Activated CD8-positive, alpha-beta memory T cell treated with anti-CD3 and anti-CD28 coated beads for 36 hours (primary cell): ENCODE measurements around the gene TMCC1. TPM values are rescaled to one million over a fixed set of nuclear protein-coding genes. Genes with fewer than 3 reads are reported as not detected.
"Not testable (repeated sequence)": the region's sequence is repeated elsewhere in the genome, so short reads cannot be mapped to it uniquely, and the experiment has no call there.

Experiments used
- CTCF ChIA-PET: fragments of 350-600 bp; sonication (Branson Sonifier 250); formaldehyde crosslinking; loops from one replicate; lab custom pipeline; 2021; ENCODE audit warnings: antibody characterized with exemption; lab: Charles Lee
- POLR2A ChIA-PET: fragments of 350-600 bp; sonication (Branson Sonifier 250); formaldehyde crosslinking; loops from one replicate; lab custom pipeline; 2021; ENCODE audit warnings: antibody characterized with exemption; lab: Charles Lee
- total RNA-seq, 2 experiments: library from RNA; stranded (reverse); gene quantifications; one replicate each; pipeline ENCODE4 v1.2.3, GENCODE V29; 2021

Gene TMCC1
- total RNA-seq, 2 experiments from 2014 or later = 14.7 to 16.3 TPM

GRCh38 chr3:129795186-129796010 is 98.1 kb downstream of the TMCC1 start:
- ChIA-PET CTCF (no interaction called here), POLR2A (no interaction called here)

GRCh38 chr3:129794311-129795185 is 99.0 kb downstream of the TMCC1 start:
- ChIA-PET POLR2A (no interaction called here), CTCF (no interaction called here)

DNA sequence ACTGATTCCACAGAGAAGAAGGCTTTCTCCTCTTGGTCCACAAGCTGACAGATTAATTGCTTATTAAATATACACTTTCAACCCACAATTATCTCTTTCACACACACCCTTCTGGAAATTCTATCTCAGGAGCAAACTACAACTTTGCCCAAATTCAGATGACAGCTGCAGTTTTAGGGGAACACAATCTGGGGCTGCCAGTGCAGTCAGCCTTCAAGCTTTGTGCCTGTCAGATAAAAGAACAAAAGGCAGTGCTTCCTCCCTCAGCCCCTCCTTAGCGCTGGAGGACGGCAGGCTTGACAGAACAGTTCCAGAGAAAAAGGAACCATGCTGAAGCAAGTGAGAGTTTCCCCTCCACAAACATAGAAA is 99.6 kb downstream of the TMCC1 start:
- ChIA-PET CTCF (no interaction called here), POLR2A (no interaction called here)

GRCh38 chr3:129793319-129793718 is 100.2 kb downstream of the TMCC1 start:
- ChIA-PET POLR2A (no interaction called here), CTCF (no interaction called here)

GRCh38 chr3:129783470-129783869 is 110.0 kb downstream of the TMCC1 start:
- ChIA-PET POLR2A (no interaction called here), CTCF (no interaction called here)

- ChIA-PET POLR2A (no interaction called here), CTCF (no interaction called here)
Measured at GRCh38 chr3:129778871-129779270, 114.6 kb downstream of the TMCC1 start.

- ChIA-PET POLR2A (no interaction called here), CTCF (no interaction called here)
Measured at GRCh38 chr3:129777806-129778205, 115.7 kb downstream of the TMCC1 start.

GRCh38 chr3:129775870-129776269 is 117.6 kb downstream of the TMCC1 start:
- ChIA-PET POLR2A (no interaction called here), CTCF (no interaction called here)

GRCh38 chr3:129773691-129774663 is 119.5 kb downstream of the TMCC1 start:
- POLR2A ChIA-PET = no interaction called here

GRCh38 chr3:129770604-129771003 is 122.9 kb downstream of the TMCC1 start:
- CTCF ChIA-PET = no interaction called here
- POLR2A ChIA-PET = no interaction called here

More at GRCh38 chr3:129773691-129774663, 119.5 kb downstream of the TMCC1 start:
- CTCF ChIA-PET = no interaction called here

DNA sequence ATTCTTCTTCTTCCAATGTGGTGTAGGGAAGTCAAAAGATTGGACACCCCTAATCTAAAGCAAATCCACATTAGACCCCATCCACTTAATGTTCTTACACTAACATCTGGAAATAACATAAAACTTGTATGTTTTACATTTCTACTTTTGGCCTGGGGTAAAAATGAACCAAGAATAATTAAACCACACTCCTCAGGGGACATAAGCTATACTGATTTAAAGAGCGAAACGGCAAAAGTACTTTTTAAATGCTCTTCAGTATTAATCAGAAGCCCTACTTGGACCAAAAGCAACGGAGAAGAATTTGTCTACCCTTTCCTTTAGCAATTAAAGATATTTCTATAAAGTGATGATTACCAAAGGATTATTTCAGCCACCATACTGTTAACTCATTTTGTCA is 123.9 kb downstream of the TMCC1 start:
- POLR2A ChIA-PET = no interaction called here
- CTCF ChIA-PET = no interaction called here

GRCh38 chr3:129768728-129769127 is 124.8 kb downstream of the TMCC1 start:
- CTCF ChIA-PET = no interaction called here

DNA sequence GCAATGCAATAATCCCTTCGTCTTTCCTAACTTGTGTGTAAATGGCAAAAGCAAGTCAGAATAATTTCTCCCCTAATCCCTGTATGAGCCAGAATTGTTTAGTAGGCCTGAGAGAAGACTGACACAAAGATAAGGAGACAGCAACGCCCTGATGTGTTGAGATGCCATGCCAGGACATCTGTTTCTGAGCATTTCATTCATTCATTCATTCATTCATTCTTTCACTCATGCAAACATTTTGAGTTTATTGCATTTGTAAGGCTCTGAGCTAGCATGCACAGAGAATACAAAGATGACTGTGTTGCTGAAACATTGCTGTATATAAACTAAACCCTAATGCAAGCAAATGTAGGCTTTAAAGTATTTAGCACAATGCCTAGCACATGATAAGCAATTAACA is 127.4 kb downstream of the TMCC1 start:
- CTCF ChIA-PET = no interaction called here
- POLR2A ChIA-PET = no interaction called here

More at GRCh38 chr3:129768728-129769127, 124.8 kb downstream of the TMCC1 start:
- POLR2A ChIA-PET = no interaction called here

DNA sequence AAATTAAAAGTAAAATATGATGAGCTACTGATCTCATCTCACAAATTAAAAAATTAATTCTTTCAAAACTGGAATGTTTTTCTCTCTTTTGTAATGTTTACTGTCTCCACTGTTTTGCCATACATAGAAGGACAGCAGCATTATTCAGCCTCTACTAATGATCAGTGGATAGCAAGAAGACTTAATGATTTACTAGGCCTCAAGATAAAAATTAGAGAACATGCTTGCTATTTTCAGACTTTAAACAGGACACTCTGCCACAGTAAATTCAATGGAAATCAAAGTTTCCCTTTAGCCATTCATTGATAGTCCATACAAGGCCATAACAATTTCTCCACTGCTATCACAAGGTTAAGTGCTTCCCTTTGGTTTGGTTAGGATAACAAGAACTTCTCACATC is 129.4 kb downstream of the TMCC1 start:
- CTCF ChIA-PET = no interaction called here

GRCh38 chr3:129758785-129759320 is 134.7 kb downstream of the TMCC1 start:
- ChIA-PET CTCF (no interaction called here), POLR2A (no interaction called here)

More for the DNA sequence above, 129.4 kb downstream of the TMCC1 start:
- POLR2A ChIA-PET = no interaction called here

DNA sequence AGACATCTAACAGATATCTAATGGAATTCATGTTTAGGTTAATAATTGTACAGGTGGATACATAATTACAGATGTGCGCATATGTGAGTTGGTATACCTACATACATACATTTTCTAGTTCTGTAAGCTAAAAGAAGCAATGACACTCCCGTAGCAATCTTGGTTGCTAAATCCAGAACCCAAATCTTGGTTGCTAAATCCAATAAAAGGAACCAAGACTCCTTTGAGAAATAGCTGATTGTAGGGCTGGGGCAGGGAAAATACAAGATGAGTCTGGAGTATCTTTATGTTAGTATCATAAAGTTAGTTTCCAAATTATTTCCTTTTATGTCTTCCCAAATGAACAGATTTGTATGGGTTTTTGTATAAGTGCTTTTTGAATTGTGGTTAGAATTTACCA is 135.2 kb downstream of the TMCC1 start:
- POLR2A ChIA-PET = no interaction called here
- CTCF ChIA-PET = no interaction called here

- ChIA-PET POLR2A (no interaction called here), CTCF (no interaction called here)
Measured at GRCh38 chr3:129756871-129757270, 136.6 kb downstream of the TMCC1 start.

- CTCF ChIA-PET, POLR2A ChIA-PET: not testable (repeated sequence)
Measured at GRCh38 chr3:129751105-129751504, 142.4 kb downstream of the TMCC1 start.

- CTCF ChIA-PET = no interaction called here
Measured at GRCh38 chr3:129749692-129750091, 143.8 kb downstream of the TMCC1 start.

More at GRCh38 chr3:129749692-129750091, 143.8 kb downstream of the TMCC1 start:
- POLR2A ChIA-PET = no interaction called here
